ENCODE results near the gene BCS1L. TPM values are rescaled to one million over a fixed set of nuclear protein-coding genes. Genes with fewer than 3 reads are reported as not detected.

The BCS1L gene
- total RNA-seq, 4 donors from 2014 or later: 14.8 to 38.8 (median 24.9) TPM

GRCh38 chr2:218662377-218662776, 2.9 kb downstream of the BCS1L start:
- no peak for TF ChIP-seq CTCF (IDR thresholded peaks at IDR 0.05; ENCODE audit: low read depth)

DNA sequence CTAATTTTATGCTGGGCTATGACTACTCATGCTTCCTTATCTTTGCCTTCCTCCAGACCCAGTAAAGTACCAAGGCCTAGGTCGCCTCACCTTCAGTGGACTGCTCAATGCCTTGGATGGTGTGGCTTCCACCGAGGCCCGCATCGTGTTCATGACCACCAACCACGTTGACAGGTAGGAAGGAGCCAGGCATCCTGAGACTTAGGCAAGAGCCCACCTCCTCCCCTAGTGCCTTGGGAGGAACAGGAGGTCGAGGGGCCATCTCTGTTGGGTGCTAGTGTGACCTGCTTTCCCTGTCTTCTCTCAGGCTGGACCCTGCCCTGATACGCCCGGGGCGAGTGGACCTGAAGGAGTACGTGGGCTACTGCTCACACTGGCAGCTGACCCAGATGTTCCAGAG, 3.3 kb downstream of the BCS1L start:
- TF ChIP-seq CTCF (IDR thresholded peaks at IDR 0.05; ENCODE audit: low read depth): no peak

DNA sequence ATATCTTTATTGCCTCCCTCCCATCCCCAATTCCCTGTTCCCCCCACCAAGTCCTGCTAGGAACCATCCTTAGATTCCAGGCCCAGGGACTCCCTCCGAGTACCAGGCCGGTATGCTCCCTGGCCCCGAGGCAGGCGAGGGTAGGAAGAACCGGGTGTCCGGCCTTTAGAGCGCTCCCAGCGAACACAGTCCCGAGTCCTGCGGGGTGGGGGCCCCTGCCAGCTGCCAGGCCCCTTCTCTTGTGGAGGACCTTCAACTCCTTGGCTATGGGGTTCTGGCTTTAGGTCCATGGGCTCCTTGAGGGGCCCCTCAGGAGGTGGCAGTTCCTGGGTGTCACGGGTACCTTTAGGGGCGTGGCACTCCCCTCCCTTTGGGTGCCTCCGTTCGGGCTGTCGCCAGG, 4.4 kb downstream of the BCS1L start:
- no peak for TF ChIP-seq CTCF (IDR thresholded peaks at IDR 0.05; ENCODE audit: low read depth)

- TF ChIP-seq CTCF (IDR thresholded peaks at IDR 0.05; ENCODE audit: low read depth): no peak
Observed at GRCh38 chr2:218664653-218665052, 5.2 kb downstream of the BCS1L start.

DNA sequence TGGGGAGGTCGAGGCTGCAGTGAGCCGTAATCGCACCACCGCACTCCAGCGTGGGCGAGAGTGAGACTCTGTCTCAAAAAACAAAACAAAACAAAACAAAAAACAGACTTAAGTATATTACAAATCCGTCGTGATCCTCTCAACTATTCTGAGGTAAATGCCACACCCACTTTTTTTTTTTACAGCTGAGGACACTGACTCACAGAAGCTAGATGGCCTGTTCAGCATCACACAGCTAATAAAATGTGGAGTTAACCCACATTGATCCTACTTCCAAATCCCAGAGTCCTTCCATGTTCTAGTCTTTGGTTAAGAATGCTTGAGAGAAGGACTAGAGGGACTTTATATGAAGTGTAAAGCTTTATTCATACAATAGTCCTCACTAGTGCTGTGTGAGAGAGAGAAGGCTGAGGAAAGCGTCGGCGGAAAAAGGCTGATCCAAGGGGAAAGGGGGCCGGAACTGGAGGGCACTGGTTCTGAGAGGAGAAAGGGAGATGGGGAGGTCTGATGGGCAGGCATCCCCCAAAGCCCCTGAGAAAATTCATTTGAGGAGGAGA, 11.7 kb downstream of the BCS1L start:
- no peak for TF ChIP-seq CTCF (IDR thresholded peaks at IDR 0.05; ENCODE audit: low read depth)

DNA sequence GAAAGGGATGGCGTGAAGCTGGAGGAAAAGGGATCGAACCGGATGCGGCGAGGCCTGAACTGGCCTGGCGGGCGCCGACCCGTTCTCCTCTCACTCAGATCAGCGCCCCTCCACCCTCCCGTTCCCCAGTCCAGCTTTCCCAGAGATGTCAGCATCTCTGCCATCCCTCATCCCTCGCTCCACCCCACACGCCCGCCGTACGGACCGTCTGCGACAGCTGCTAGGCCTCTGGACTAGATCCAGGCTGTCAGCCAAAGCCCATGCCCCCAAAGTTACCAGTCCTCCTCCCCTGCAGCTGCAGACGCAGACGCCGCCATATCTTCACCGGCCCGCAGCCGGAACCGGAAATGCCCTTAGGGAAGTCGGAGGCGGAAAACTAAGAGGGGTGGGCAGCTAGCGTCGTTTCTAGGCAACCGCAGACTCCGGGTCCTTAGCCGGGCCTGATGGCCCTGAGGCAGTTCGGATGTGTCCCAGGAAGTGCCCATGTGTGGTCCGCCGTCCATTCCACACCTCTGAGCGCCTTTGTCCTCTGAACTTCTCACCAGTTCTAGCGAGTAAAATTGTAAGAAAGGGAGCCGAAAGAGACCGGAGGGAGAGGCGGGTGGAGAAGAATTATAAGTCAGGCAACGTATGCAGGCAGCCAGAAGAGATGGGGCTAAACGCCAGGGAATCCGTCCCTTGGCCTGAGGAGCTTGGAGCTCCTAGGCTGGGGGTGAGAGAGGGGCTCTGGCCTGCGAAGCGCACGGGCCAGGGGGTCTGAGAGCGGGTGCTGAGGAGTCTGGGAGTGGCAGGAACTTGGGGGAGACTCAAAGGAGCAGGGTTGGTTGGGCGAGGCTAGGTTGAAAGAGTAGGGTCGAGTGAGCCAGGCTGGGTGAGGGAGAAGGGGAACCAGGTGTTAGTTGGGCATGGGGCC, 12.4 kb downstream of the BCS1L start, which contains the start of the genes RNF25 and STK36:
TSS of gene RNF25 (minus strand) at position 349 of the 913 bp plus-strand sequence. CDS start at position 317, 32 bp downstream.
TSS of gene STK36 (plus strand) at position 433 of the 913 bp plus-strand sequence. CDS start 744 bp downstream, outside the sequence.
- TF ChIP-seq CTCF (IDR thresholded peaks at IDR 0.05; ENCODE audit: low read depth): no peak

- TF ChIP-seq CTCF (IDR thresholded peaks at IDR 0.05; ENCODE audit: low read depth): no peak
Observed at GRCh38 chr2:218679119-218679518, 19.6 kb downstream of the BCS1L start.

All from subcutaneous adipose tissue (tissue), 4 donors.